ENCODE data around the gene SRRM4.

The SRRM4 gene

GRCh38 chr12:119130523-119130922 is 149.2 kb downstream of the SRRM4 start:
- TF ChIP-seq MAX (IDR thresholded peaks at IDR 0.05; ENCODE audit: low read depth, low read length), result no peak
- no peak for TF ChIP-seq MYC (IDR thresholded peaks at IDR 0.05; ENCODE audit: low read depth, low read length)
- TF ChIP-seq POLR2A (IDR thresholded peaks at IDR 0.05; ENCODE audit: extremely low read depth, insufficient read length), result no peak
- TF ChIP-seq CTCF (IDR thresholded peaks at IDR 0.05; ENCODE audit: low read depth, low read length), result no peak
- no peak overlapping the region for H3K4me3 ChIP-seq (ENCODE audit: low read depth, low read length)
- DNase-seq (ENCODE audit: low read depth), result no peak

GRCh38 chr12:119134284-119135072 is 153.1 kb downstream of the SRRM4 start:
- TF ChIP-seq MAX (IDR thresholded peaks at IDR 0.05; ENCODE audit: low read depth, low read length), result no peak
- TF ChIP-seq CTCF (IDR thresholded peaks at IDR 0.05; ENCODE audit: low read depth, low read length), result no peak
- TF ChIP-seq MYC (IDR thresholded peaks at IDR 0.05; ENCODE audit: low read depth, low read length), result no peak
- TF ChIP-seq POLR2A (IDR thresholded peaks at IDR 0.05; ENCODE audit: extremely low read depth, insufficient read length), result no peak
- no peak for DNase-seq (ENCODE audit: low read depth)

GRCh38 chr12:119136811-119137410 is 155.6 kb downstream of the SRRM4 start:
- no peak overlapping the region for H3K4me3 ChIP-seq (ENCODE audit: low read depth, low read length)
- no peak for DNase-seq (ENCODE audit: low read depth)
- TF ChIP-seq MYC (IDR thresholded peaks at IDR 0.05; ENCODE audit: low read depth, low read length) (no peak), CTCF (IDR thresholded peaks at IDR 0.05; ENCODE audit: low read depth, low read length) (no peak), POLR2A (IDR thresholded peaks at IDR 0.05; ENCODE audit: extremely low read depth, insufficient read length) (no peak), MAX (IDR thresholded peaks at IDR 0.05; ENCODE audit: low read depth, low read length) (no peak)

More at GRCh38 chr12:119134284-119135072, 153.1 kb downstream of the SRRM4 start:
- no peak overlapping the region for H3K4me3 ChIP-seq (ENCODE audit: low read depth, low read length)

GRCh38 chr12:119139448-119139847 is 158.1 kb downstream of the SRRM4 start:
- DNase-seq (ENCODE audit: low read depth), result no peak
- H3K4me3 ChIP-seq (ENCODE audit: low read depth, low read length), result no peak overlapping the region
- no peak for TF ChIP-seq POLR2A (IDR thresholded peaks at IDR 0.05; ENCODE audit: extremely low read depth, insufficient read length)
- TF ChIP-seq MAX (IDR thresholded peaks at IDR 0.05; ENCODE audit: low read depth, low read length), result no peak
- no peak for TF ChIP-seq CTCF (IDR thresholded peaks at IDR 0.05; ENCODE audit: low read depth, low read length)
- no peak for TF ChIP-seq MYC (IDR thresholded peaks at IDR 0.05; ENCODE audit: low read depth, low read length)

- TF ChIP-seq MAX (IDR thresholded peaks at IDR 0.05; ENCODE audit: low read depth, low read length) (no peak), MYC (IDR thresholded peaks at IDR 0.05; ENCODE audit: low read depth, low read length) (no peak), POLR2A (IDR thresholded peaks at IDR 0.05; ENCODE audit: extremely low read depth, insufficient read length) (no peak), CTCF (IDR thresholded peaks at IDR 0.05; ENCODE audit: low read depth, low read length) (no peak)
- H3K4me3 ChIP-seq (ENCODE audit: low read depth, low read length), result no peak overlapping the region
- DNase-seq (ENCODE audit: low read depth), result no peak
These were observed 164.0 kb downstream of the SRRM4 start for GRCh38 chr12:119145367-119145766.

Data from NB4 (cell line).